Ammon's horn (tissue), 1 donor: Measurements from ENCODE around the gene APOL6.
"Not testable (repeated sequence)": the region's sequence is repeated elsewhere in the genome, so short reads cannot be mapped to it uniquely, and the experiment has no call there.

Experiments
- DNase-seq: peaks from one replicate; pipeline ENCODE4 v3.0.0-alpha.2; 2016; ENCODE audit warnings: low spot score

APOL6 gene

DNA sequence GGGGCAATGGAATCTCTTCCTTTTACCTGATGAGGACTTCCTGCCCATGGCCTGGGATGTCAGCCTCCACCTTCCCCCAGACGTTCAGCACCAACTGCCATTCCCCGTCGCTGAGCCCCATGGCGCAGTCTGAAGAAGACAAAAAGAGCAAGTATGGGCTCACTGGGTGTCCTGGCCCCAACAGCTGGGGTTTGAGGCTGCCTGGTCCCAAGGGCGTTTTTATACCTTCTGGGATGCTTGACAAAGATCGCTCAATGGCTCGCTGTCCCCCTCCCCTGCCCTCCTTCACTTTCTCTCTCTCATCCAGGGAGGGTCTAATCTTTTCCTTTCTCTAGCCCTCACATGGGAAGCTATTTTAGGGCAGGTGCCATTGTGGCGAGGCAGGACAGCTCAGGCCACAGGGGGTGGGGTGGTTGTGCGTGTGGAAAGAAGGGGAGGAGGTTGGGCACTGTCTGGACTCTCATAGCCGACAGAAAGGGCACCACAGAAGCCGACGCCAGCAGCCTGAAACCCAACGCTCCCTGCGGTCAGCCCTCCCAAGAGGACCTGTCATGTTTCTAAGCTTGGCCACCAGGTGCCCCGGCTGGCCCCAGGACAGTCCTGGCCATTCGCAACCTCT lies 31.0 kb upstream of the APOL6 start, which contains the start of gene MB:
MB (minus strand) TSS at position 193 of the 619 bp plus-strand sequence; CDS start at position 121, 72 bp downstream.
- no peak for DNase-seq

DNA sequence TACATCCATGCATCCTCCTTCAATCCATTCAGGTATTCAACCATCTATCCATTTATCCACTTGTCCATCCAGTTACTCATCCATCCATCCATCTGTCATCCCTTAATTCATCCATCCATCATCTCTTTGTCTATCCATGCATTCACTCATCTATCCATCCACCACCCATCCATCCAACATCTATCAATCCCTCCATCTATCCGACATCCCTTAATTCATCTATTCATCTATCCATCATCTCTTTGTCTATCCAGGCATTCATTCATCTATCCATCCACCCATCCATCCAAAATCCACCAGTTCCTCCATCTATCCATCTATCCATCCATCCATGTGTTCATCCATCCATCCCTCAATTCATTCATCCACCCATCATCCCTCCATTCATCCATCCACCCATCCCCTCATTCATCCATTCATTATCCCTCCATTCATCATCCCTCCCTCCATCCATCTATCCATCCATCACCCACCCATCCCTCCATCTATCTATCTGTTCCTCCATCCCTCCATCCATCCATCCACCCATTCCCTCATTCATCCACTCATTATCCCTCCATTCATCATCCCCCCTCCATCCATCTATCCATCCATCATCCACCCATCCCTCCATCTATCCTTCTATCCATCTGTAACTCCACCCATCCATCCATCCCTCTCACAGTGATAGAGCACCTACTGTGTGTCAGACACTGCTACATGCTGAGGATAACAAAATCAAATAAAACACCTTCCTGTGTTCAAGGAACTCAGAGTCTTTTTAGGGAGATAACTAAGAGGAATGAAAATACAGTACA lies 29.6 kb upstream of the APOL6 start:
- DNase-seq: no peak

DNA sequence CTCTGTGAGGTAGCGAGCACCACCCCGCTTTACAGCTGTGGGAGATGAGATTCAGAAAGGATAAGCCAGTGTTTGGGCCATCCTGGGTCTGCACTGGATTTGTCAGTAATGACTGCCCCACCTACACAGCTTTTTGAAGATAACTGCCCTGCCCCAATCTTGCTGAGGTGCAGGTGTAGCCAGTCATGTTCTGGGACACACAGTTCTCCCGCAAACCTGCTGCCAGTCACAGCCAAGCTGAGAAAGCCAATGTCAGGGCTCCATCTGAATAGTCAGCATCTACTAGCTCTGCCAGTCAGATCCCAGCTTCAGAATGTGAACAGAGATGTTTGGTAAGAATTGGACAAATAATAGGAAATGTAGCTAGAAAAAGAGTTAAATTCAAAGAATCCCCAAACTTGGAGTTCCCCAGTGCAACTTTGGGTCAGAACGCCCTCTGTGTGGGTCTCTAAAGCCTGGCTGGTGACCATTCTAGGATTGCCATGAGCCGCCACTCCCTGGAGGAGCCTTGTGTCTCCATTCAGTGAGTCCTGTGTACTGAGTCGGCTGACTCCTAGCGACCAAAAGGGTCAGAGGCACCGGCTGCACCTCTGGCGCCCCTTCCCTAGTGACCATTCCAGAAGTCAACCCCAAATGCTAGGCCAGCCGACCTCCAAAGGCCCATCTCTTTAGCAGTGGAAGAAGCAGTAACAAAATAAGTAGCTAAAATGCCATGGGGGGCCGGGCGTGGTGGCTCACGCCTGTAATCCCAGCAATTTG lies 28.7 kb upstream of the APOL6 start:
- no peak for DNase-seq

DNA sequence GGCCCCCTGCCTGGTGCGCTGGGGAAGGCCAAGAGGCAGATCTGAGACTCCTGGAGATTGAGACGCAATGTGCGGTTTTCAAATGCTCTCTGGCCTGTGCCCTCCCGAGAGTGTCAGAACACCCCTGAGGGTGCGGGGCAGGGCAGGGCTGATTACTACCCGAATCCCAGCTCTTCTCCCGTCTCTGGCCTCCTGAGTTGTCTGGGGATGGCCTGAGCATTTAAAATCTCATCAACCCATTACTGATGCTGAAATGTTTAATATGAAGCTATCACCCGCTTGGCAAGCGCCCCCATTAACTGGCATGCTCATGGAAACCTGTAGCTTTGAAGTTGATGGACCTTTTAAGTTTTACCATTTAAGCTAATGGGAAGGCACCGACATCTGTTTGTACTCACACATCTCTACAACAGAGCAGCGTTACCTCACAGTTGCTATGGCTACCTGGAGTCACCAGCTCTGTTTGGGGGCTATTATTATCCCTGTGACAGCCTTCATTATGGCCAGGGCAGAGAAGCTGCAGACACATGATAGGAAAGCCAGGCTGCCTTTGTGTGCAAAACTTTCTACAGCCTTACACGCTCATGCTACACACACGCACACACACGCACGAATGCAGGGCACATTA lies 27.5 kb upstream of the APOL6 start:
- peak; percentile 28 for DNase-seq

DNA sequence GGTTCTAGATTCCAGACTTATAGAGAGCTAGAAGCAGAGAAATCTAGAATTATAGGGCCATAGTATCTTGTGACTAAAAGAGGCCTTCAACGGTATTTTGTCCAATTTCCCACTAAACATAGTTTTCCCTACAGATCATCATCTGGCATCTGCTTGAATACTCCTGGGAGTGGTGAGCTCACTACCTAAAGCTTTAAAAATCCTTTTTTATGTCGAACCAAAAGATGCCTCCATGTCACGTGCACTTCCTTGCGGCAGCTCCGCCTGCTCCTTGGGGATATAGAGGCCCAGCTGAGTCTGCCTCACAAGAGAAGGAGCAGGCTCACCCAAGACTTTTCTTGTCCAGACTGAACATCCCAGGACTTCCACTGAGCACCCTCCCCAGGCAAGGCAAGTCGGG lies 26.8 kb upstream of the APOL6 start:
- no peak for DNase-seq

DNA sequence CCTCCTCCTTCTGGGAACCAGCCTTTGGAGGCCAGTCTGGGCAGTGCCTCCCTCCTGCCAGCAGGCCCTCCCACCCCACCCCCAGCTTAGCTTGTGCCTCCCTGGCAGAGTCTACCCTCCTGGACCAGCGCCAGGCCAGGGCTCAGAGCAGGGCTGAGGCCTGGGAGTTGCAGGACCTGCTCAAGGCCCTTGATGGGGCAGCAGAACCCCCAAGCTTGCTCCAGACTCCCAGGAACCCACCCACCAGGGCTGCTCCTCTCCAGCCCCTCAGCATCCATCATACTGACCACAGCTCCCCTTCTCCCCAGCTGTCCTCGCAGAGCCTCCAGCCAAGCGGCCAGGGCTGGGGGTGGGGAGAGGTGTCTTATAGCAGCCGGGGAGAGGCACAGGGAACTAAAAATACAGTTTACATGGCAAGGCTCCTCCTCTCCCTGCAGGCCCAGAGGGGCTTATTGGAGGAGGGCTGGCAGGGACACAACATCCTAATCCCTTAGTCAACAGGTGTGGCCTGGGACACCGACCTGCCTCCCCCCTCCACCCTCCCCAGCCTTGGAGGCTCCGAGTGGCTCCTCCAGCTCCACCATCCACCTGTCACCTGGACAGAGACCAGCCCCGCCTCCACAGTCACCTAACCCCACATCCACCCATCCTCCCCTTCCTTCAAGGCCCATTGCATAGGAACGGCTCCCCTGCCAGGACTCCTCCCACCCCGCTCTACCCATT lies 25.9 kb upstream of the APOL6 start:
- DNase-seq: no peak

DNA sequence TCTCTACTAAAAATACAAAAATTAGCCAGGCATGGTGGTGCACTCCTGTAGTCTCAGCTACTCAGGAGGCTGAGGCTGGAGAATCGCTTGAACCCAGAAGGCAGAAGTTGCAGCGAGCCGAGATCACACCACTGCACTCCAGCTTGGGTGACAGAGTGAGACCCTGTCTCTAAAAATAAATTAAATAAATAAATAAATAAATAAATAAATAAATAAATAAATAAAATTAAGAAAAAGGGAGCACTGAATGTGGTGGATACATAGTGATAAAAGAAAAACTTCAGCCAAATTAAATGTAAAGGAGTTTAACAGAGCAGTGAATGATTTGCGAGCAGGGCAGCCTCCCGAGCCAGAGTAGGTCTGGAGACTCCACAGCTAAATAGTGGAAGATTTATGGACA lies 24.4 kb upstream of the APOL6 start:
- not testable (repeated sequence) for DNase-seq

DNA sequence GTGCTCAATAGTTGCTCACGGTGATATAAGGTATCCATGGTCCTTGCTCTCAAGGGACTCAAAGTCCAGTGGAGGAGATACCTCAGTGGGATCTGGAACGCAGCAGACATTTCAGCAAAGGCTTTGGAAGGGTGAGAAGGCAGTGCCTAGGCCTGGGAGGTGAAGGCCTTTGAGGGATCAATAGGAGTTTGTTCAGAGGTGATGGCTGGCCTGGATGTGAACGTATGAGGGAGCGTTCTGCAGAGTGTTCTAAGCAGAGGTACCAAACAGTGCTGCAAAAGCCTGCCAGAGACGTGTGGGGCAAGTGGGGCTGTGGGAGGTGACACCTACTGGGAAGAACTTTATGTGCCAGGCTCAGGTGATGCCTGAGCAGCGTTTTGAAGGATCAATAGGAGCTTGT lies 23.7 kb upstream of the APOL6 start:
- DNase-seq: no peak

DNA sequence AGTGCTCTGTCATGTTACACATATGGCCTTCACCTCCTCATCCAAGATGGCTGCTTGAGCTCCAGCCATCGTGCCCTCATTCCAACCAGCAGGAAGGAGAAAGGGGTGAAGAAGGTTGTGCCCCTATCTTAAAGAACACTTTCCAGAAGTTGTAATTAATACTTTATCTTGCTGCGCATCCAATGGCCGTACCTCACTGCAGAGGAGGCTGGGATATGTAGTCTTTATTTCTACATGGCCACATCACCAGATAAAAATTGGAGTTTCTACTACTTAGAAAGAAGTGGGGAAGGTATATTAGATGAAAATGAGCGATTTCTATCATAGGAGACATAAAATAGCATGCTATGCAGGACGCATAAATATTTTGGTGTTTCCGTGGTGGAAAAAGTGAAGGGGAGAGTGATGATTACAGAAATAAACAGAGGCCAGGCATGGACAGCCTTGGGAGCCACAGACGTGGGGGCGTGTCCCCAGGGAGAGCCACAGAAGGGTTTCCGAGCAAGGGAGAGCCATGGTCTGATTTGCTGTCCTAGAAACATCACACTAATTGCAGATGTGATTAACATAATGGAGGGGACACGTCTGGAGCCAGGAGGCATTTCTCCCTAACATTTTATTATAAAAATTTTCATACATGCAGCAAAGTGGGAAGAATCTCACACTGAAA lies 22.3 kb upstream of the APOL6 start:
- DNase-seq: no peak

DNA sequence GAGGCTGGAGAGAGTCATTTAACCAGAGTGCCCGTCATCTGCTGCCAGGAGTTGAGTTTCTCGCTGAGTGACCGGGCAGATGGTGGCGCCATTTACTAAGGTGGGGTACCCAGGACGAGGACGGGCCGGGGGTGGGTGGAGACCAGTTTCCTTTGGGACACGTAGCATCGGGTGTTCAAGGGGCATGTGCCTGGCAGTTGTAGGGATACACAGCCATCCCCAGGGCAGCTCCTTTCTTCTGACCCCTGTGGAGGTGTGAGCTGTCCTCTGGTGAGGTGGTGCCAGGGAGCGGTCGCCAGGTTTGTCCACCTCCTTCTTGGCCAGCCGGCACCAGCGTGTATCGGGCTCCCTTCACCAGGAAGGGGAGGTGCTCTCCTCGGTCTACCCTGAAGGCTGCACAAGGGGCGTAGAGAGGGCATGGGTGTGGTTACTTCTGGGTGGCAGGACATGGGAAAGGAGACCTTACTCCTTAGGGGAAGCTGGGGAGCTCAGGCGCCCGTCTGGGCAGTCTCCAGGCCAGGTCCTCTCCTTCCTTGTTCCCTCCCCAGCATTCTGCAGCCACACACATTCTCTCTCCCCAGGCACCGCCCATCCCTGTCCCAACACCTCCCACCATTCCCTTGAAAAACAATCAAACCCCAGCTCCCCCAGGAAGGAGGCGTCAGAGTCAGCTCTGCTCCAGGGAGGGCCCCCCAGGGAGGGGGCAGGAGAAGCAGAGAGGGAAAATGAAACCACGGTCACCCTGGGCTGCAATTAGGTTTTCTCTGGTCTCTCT lies 20.8 kb upstream of the APOL6 start:
- peak; percentile 69 for DNase-seq

DNA sequence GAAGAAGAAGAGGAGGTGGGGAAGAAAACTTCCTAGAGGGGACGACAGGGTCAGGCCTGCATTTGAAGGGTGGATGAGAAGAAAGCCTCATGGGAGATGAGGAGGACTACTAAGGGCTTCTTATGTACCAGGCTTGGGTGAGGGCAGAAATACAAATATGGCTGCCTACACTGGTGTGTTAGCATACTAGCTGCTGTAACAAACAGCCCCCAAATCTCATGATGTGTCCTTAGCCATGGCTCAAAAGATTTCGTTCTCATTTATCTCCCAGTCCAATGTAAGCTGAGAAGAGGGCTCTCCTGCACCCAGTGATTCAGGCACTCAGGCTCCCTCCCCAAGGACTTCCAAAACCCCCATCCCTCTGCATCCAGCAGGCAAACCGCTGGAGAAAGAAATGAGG lies 19.5 kb upstream of the APOL6 start:
- no peak for DNase-seq

DNA sequence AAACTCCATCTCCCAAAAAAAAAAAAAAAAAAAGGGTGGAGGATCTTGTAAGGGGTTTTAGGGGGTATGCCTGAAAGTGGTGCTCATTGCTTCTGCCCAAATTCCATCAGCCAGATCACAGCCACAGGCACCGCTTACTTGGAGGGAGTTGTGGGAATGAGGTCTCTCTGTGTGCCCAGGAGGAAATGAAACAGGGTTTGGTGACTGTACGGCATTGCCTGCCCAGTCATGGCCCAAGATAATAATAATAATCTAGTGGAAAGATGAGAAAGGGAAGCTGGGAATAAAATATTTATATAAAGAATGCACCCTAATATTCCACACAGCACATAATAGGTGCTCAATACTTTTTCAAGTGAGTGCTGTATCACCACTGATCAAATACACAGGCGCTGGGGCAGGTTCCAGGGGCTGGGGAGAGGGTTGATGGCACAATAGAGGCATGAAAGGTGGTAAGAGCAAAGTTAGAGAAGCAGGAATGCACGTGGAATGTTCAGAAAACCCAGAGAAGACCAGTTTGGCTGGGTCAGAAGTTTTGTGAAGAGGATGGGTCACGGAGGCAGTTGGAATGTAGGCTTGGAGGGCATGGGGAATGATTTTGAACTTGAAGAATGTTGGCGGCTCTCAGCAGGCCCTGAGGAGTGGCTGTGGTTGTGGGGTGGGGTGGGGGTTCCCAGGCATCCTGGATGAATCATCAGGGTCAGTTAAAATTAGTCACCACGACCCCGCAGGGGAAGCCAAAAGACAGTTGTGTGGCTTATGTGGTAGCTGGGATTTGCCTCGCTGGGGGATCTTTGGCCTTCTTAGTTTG lies 18.6 kb upstream of the APOL6 start:
- no peak for DNase-seq

DNA sequence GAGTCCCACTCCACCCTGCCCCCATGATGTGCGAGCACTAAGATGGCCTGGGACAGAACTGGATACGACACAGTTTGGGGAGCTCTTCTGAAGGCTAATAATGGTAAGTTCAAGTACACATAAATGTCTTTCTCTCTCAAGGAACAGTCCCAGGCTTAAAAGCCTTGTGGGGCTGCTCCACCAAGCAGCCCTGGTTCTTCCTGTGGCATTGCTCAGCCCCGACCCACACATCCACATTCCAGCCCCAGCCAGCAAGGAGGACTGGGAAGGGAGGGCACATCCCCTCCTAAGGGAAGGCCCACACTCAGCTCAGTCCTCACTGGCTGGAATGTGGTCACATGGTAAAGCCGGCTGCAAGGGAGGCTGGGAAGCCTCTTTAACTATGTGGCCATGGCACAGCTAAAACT lies 17.9 kb upstream of the APOL6 start:
- no peak for DNase-seq

DNA sequence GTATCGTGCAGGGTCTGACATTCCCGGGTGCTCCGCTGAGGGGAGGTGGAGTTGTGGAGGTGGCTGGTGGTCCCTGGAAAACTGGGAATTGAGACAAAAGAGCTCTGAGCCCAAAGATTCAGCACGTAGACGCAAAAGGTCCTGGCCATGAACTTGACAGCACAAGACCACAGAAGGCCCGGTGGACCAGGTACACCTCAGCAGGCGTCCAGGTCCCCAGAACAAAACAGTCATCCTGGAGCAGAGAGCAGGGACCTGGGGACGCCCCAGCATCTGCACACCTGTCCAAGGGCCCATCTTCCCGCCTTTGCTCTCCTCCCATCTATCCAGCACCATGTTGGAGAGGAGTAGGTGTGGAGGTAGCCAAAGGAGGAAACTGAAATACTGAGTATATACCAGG lies 17.4 kb upstream of the APOL6 start:
- DNase-seq: no peak

DNA sequence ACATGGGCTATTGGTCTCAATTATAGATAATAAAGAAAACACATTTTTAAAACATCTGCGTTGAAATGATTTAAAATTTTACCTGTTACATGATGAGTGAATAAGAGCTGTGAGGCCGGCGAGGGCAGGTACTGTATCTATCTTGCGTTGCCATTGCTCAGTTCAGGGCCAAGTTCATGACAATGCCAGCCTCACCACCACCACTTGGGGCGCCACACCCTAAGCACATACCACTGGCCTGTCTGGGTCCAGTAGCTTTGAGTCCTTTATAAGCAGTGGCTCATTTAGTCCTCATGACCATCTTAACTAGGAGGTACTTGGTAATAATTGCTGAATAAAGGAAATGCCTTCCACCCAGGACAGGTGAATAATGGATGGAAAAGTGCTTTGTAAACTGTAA lies 16.6 kb upstream of the APOL6 start:
- no peak for DNase-seq

DNA sequence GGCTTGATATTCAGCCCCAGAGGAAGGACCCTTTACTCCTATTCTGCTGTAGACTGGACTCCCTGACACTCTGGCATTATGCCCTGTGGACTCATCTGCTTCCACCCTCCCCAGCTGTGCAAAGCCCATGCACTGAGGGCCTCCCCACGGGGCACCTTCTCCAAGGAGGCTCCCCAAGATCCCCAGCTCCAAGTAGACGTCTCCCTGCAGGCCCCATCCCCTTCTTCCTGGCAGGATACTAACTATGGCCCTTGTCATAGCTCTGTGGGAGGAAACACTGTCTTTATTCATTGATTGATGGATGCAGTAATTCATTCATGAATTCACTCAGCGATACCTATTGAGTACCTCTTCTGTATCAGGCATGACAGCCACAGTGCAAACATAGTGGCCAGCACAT lies 15.3 kb upstream of the APOL6 start:
- DNase-seq: no peak

DNA sequence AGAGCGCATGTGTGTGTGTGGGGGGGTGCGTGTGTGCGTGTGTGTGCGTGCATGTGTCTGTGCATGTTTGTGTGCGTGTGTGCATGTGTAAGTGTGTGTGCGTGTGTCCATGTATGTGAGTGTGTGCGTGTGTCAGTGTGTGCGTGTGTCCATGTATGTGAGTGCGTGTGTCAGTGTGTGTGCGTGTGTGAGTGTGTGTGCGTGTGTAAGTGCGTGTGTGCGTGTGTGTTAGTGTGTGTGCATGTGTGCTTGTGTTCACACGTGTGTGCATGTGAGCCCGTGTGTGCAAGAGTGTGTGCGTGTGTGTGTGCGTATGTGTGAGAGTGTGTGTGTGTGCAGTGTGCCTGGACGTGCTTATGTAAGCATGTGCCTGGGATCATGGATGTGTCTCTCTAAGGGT lies 14.7 kb upstream of the APOL6 start:
- DNase-seq: no peak

DNA sequence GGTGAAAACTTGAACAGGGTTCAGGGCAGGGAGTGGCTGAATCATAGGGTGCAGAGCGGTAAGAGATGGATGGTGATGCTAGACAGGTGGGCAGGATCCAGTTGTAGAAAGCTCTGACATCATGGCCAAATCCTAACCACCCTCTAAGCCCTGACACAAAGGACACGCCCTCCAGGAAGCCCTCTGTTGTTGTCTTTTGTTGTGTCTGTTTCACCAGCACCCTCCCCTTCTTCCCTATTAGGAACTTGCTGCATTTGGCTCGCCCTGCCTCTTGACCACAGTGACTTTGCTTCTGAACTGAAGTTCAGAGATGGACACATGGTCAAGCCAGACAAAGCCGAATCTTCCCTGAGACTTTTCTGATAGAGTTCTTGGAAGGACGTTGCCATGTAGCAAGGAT lies 14.2 kb upstream of the APOL6 start:
- DNase-seq: no peak

DNA sequence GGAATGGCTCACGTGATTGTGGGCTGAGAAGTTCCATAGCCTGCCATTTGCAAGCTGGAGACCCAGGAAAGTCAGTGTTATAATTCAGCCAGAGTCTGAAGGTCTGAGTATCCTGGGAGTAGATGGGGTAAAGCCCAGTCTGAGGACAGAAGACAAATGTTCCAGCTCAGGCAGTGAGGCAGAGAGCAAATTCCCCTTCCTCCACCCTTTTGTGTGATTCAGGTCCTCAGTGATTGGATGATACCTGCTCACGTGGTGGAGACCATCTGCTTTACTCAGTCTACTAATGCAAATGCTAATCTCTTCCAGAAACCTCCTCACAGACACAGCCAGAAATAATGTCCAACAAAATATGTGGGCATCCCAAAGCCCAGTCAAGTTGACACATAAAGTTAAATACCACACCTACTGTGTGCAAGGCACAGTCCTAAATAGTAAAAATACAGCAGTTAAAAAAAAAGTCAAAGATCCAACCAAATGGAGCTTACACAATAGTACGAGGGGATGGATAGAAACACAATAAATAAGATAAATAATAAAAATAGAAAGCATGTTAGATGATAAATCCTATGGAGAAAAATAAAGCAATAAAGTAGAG lies 13.2 kb upstream of the APOL6 start:
- no peak for DNase-seq
